ENCODE measurements around the gene PIK3R6.

PIK3R6 gene

GRCh38 chr17:8846768-8847211 is 20.7 kb downstream of the PIK3R6 start:
- DNase-seq = no peak

GRCh38 chr17:8844229-8845218 is 22.9 kb downstream of the PIK3R6 start:
- no peak for DNase-seq

- no peak for DNase-seq
These were observed 24.1 kb downstream of the PIK3R6 start for GRCh38 chr17:8843344-8843743.

GRCh38 chr17:8841844-8842243 is 25.6 kb downstream of the PIK3R6 start:
- DNase-seq = no peak

GRCh38 chr17:8839410-8839935 is 28.0 kb downstream of the PIK3R6 start:
- no peak for DNase-seq

GRCh38 chr17:8838551-8839095 is 28.9 kb downstream of the PIK3R6 start:
- DNase-seq = no peak

GRCh38 chr17:8837563-8838075 is 29.9 kb downstream of the PIK3R6 start:
- DNase-seq = no peak

GRCh38 chr17:8836821-8837562 is 30.5 kb downstream of the PIK3R6 start:
- no peak for DNase-seq

- DNase-seq = no peak
These were observed 31.7 kb downstream of the PIK3R6 start for GRCh38 chr17:8835631-8836364.

- no peak for DNase-seq
These were observed 32.4 kb downstream of the PIK3R6 start for GRCh38 chr17:8835106-8835505.

GRCh38 chr17:8832711-8833352 is 34.6 kb downstream of the PIK3R6 start:
- peak; percentile 59 for DNase-seq

- no peak for DNase-seq
These were observed 36.1 kb downstream of the PIK3R6 start for GRCh38 chr17:8831234-8831849.

GRCh38 chr17:8830141-8830540 is 37.3 kb downstream of the PIK3R6 start:
- DNase-seq = no peak

GRCh38 chr17:8829036-8829941 is 38.2 kb downstream of the PIK3R6 start:
- DNase-seq = no peak

GRCh38 chr17:8828517-8828875 is 39.0 kb downstream of the PIK3R6 start:
- no peak for DNase-seq

GRCh38 chr17:8826808-8827435 is 40.6 kb downstream of the PIK3R6 start:
- no peak for DNase-seq

- DNase-seq = no peak
These were observed 41.7 kb downstream of the PIK3R6 start for GRCh38 chr17:8825802-8826201.

- DNase-seq = no peak
These were observed 44.2 kb downstream of the PIK3R6 start for GRCh38 chr17:8823279-8823678.

- no peak for DNase-seq
These were observed 45.0 kb downstream of the PIK3R6 start for GRCh38 chr17:8822401-8823035.
